ENCODE measurements around the gene MYOCD.

MYOCD gene

DNA sequence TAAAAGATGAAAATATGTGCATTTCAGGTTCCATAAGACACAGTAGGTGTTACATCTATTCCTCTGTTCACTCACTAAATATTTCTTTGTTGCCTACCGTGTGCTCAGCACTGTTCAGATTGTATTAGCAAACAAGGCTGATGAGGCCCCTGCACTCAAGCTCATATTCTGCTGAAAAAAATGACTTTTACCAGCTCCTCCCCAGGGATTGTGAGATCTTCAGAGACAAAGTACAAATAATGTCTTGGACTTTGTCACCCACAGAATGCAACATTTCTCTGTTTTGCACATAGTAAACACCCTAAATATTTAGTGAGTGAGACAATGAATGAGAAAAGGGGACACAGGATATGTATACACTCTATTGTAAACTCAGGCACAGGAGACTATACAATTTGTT is 21.9 kb upstream of the MYOCD start:
- no peak for DNase-seq (ENCODE audit: low read depth)

DNA sequence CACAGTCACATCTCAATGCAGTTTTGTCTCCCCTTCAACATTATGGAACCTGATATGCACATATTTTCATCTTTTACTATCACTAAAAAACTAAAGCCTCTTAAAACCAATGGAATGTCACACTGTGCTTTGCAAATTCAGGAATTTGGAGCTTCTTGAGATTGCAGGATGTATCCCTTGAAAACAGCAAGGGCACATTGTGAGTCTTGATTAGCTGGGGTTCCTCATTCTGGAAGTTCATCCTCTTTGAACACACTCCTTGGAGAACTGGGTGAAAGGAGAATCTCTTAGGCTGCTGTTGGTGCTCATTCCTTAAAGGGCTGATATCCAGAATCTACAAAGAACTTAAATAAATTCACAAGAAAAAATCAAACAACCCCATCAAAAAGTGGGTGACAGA is 21.1 kb upstream of the MYOCD start:
- DNase-seq (ENCODE audit: low read depth), result no peak

DNA sequence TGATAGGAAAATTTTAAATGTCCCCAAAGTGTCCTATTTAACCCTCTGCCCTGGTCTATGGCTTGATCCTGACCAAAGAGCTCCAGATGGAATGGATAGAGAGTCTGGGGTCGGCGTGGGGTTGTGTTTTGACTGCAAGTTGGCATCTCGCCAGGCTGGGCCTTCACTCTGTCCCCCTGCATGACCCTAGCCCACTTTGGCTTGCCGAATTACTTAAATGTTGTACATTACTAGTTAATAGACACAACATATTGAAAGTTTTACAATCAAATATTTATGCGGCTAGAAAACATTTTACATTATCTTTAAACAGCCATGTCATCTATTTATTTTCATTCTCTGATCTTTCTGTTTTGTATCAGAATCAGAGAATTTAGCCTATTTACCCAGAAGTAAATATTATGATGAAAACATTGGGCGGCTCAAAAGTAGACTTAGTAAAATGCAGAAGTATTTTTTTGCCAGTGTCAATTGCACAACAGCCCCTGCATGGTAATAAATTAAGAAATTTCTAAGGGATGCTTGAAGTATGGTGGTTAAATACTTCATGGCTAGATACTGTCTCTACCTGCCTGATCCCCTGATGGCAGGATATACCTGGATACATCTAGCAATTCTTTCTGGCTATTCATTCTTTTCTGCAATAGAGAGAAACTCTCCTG is 18.8 kb upstream of the MYOCD start:
- no peak for DNase-seq (ENCODE audit: low read depth)

DNA sequence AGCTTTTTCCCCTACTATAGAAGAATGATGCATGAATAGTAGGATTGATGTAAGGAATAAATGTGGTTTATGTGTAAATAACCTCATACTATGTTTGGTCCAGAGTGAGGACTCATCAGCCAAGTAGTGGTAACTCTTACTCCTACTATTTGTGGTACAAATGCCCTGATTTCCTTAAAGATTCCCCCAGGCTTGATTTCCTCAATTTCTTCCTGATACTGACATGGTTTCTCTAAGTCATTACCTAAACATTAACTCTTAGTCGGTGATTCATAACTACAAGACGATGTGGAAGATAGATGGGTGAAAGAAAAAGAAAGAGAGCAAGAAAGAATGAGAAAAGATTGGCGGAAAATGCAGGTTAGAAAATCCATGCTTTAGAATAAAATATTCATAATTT is 17.2 kb upstream of the MYOCD start:
- no peak for DNase-seq (ENCODE audit: low read depth)

DNA sequence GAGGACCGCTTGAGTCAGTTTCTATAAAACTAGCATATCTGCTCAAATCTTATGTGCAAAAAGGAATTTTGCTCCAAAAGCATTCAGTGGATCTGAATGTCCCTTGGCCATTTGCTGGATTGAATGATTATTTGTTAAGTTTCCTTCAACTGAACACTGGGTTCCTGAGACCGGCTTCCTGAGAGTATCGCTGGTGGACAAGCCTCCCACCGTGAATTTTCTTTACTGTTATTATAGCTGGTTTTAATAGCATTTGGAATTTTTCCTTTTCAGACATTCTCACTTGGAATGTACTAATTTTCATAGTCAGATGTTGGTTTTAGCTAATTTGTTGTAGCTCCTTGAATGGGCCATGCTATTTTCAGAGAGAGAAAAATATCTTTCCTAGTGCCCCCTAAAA is 9.8 kb upstream of the MYOCD start:
- no peak for DNase-seq (ENCODE audit: low read depth)

DNA sequence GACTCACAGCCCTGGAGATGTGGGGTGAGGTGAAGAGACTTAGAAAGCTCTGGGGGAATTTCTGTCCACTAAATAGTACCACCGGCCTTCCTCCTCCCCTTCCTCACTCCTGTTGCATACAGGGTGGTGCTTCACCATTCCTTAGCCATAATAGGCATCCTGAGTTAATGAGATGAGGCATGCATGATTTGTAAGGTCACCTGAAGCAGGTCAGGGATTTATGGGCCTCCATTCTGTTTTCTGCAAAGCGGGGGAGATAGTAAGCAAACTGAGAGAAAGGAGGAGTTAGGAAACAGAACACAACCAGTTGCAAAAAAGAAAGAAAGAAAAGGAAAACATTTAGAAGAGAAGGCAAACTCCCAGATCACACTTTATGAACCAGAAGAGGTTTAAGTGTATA is 9.3 kb upstream of the MYOCD start:
- DNase-seq (ENCODE audit: low read depth), result no peak

DNA sequence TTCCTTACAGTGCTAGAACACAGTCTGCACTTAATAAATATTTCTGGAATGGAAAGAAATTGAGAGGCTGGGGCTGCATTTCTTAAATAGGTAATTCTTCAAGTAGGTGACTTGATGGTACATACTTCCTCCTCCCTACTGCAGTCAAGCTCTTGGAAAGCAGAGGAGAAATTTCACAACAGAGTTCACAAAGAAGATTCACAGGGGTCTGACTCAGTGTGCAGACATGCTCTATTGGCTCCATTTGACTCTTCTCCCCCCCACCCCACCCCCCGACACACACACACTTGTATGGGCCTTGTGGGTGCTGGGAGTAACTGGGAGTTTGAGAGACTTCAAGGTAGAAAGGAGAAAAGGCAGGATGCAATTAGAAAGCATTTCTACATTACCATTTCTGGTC is 6.2 kb upstream of the MYOCD start:
- DNase-seq (ENCODE audit: low read depth), result no peak

DNA sequence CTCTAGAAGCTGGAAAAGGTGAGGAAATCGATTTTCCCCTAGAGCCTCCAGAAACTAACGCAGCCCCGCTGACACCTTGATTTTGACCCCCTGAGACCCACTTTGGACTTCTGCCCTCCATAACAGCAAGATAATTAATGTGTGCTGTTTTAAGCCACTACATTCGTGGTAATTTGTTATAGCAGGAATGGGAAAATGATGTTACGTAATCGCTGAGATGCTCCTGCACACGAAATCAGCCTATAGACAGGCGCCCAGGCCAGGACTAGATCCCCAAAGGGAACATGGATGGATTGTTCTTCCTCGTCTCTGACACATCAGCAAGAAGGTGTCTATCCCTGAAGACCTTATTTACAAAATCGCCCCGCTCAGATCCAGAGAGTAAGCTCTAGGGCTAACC is 1.4 kb upstream of the MYOCD start:
- DNase-seq (ENCODE audit: low read depth), result no peak

DNA sequence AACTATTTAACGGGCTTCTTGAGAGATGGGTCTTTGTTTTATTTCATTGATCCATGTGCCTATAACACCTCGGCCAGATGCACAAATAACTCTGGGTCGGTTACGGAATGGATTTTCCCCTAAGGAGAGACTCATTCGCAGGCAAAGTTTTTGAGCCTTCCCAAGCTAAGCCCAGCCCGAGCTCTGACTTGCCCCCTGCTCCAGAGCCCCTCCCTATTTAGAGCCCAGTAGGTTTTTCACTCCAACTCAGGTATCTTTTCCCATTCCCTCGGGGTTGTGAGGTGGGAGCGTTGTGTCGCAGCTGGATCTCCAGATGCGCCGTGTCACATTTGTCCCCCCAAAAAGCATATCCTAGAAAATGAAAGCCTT is 812 bp upstream of the MYOCD start:
- no peak for DNase-seq (ENCODE audit: low read depth)

DNA sequence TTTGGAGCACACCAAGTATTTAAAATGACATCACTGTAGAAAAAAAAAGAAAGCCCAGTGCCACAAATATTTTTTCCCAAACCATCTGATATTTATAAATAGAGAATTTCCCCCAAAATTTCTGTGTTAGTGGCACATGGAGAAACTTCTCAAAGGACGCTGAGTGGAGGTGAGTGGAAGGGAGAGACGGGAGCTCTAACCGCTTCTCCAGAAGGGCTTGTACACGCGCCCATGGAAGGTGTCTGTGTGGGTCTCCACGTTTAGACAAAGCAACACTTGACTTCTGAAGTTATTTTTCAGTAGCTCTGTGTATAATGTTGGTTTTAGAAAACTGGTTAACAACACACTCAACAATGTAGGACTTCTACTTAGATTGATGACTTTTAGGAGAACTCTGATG is 1.0 kb downstream of the MYOCD start:
- DNase-seq (ENCODE audit: low read depth), result no peak

DNA sequence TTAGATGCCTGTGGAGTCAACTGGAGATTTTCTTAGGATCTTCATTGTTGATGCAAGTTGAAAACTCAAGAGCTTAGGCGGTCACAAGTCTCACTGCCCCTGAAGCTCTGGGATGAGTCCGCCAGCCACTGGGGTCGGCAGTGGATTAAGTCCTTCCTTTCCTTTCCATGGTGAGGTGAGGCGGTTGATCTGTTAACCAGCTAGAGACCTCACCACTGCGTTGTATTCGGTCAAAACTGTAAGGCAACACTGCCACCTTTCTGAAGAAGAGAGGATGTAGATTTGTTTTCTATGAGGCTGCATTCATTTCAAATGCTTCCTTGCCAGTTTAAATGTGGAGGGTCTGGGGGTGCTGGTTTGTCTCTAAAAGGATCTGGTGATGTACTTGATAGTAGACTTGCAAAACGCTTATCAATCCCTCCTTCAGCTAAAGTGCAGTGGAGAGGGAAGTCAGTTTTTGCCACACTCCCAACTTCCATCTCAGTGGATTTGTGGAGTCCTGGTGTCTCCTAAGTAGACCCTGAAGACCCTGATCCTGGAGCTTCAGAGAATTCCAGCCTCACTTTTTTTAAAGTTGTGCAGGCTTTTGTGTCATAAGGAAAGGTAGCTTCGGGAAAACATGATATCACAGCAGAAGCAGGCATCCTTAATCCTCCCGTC is 1.7 kb downstream of the MYOCD start:
- DNase-seq (ENCODE audit: low read depth), result no peak

DNA sequence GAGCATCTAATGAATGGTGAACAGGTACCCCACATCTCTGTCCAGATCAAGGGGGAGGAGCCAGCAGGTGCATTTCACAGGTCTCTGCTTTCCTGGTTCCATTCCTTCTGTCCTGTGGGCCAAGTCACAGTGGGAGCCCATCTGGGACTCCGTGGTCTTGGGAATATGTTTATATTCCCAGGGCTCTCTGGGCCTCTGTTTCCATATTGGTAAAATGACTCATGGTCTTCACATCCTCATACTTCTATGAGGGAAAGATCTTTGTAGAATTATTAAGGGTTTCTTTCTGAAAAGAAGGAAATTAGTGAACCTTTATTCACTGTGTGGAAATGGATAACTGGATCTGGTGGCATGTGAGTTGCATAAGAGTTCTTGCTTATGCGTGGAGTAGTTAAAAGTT is 6.2 kb downstream of the MYOCD start:
- no peak for DNase-seq (ENCODE audit: low read depth)

DNA sequence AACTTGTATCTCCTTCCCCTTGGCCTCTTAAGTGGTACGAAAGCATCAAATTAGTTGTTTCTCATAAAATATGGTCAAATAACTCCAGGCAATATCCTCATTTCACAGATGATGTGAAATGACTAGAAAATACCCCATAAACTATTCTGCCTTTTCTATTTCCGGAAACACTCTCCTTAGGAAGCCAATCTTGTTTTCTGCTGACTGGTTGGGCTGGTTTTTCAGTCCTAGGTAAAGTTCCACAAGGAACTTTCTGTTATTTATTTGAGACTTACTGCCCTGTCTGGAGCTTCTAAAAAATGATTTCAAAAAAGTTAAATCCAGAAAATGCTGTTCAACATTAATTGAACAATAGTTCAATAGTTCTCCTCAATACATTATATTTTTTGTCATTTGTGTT is 7.3 kb downstream of the MYOCD start:
- no peak for DNase-seq (ENCODE audit: low read depth)

DNA sequence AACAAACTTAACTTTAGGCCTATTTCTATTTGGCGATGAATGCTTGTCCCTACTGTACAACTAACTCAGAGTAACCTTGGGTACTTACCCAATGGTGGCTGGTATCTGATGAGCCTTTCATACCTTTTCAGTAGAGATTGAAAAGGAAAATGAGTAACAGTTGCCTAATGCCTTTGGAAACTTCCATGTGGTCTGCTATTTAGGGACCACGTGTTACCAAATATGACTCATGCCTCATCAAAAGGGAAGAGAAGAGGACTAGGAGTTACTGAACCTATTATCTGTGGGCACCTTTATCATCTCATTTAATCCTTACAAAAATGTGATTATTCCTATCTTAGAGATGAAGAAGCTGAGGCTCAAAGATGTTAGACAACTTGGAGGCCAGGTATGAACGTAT is 8.1 kb downstream of the MYOCD start:
- no peak for DNase-seq (ENCODE audit: low read depth)

DNA sequence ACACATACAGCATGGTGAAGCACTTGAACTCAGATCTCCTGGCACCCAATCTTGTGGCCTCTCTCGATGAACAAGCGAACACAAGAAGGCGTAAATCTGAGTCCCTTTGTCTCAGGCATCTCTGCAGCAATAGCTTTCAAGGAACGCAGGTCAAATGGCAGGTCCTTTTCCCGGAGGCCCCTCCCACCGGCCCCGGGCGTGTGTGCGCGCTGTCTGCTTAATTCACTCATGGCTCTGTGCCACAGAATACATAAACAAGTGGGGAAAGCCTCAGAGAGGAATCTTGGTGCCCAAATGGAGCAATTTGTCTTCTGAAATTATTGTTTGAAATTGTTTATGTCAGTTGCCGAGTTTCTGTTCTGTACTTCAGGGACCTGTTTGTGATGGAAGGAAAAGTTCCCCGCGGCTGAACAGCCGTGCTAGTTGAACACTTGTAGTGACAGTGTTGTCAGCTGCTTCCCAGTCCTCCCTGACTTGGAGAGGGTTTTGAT is 14.8 kb downstream of the MYOCD start:
- no peak for DNase-seq (ENCODE audit: low read depth)

DNA sequence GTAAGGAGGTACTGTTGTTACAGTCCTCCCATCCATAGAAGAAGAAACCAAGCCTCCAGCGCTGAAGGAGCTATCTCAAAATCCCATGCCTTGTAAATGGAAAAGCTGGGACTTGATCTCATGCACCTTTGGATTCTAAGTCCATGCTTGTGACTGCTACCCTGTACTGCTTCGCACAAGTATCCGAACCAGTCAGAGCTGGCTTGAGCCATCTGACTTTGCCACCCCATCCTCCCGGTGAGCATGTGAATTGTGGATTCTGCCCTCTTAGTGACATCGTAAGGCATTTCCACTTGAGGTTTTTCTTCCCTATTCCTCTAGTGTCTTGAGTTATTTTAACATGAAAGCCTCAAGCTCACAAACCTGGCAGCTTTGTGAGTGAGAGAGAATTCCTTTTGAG is 15.3 kb downstream of the MYOCD start:
- DNase-seq (ENCODE audit: low read depth), result no peak

DNA sequence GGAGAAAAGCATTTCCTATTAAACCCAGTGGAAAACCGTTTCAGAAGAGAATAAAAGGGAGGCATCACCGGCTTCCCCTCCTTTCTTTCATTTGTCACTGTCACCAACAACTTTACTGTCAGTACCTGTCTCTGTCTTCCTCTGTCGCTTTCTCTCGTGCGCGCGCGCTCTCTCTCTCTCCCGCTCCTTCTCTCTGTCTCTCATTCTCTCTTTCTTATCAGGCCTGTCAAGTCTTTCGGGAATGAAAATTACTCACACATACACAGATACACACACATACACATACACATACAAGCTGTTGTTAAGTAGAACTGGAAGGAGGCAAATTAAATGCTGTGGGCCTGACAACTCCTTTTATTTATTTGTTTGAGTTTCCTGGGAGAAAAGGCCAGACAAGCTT is 17.6 kb downstream of the MYOCD start:
- DNase-seq (ENCODE audit: low read depth), result no peak

DNA sequence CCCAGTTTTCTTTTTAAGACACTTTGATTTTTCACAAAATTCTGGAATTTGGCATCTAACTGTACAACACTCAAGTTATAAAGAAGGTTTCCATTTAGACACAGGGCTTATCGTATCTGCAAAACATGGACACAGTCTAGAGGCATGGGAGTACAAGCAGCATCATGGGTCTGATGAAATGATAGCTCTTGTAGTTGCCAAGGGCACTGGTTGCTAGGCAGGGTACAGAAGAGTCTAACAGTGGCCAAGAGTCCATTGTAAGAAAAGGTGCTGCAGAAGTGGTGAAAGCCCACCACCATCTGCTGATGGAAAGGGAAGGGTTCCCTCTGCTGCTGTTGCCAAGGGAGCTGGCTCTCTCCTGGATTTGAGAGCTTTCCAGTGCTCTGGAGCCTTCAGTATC is 20.8 kb downstream of the MYOCD start:
- DNase-seq (ENCODE audit: low read depth), result no peak

DNA sequence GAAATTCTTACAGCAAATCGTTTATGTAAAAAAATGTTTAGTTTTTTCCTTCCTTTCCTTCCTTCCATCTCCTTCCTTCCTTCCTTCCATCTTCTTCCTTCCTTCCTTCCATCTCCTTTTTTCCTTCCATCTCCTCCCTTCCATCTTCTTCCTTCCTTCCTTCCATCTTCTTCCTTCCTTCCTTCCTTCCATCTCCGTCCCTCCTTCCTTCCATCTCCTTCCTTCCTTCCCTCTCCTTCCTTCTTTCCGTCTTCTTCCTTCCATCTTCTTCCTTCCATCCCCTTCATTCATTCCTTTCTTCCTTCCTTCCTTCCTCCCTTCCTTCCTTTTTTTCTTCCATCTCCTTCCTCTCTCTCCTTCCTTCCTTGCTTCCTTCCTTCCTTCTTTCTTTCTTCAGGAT is 22.7 kb downstream of the MYOCD start:
- no peak for DNase-seq (ENCODE audit: low read depth)

DNA sequence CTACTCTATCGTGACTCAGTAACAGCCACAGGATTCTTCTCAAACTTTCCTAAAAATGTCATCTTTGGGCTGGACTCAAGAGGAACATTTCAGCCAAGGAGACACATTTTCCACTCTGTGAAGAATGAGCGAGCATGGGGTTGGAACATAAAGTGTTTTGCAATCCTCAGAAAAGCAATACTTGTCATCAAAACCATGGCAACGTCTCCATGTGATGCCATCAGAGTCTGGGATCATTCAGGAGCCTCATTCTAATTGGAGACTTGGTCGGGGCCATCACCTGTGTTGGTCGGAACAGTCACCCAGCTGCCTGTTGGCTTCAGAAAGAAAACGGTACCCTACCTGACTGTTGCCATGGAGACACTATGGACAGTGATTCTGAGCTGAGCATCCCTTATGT is 25.5 kb downstream of the MYOCD start:
- no peak for DNase-seq (ENCODE audit: low read depth)

DNA sequence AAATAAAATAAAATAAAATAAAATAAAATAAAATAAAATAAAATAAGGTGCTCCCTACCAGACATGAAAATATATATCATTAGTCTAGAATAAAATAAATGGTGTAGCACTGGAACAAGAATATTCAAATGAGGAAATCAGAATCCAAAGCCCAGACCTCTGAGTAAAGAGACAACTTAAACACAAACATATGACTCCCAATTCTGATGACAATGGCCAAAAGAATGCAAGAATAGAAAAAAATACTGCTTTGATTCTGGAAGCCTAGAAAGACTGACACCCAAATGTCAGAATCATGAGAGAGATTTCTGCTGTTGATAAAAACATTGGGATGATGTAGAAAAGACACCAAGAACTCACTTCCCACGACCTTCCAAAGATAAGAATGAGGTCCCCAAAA is 27.9 kb downstream of the MYOCD start:
- DNase-seq (ENCODE audit: low read depth), result no peak

DNA sequence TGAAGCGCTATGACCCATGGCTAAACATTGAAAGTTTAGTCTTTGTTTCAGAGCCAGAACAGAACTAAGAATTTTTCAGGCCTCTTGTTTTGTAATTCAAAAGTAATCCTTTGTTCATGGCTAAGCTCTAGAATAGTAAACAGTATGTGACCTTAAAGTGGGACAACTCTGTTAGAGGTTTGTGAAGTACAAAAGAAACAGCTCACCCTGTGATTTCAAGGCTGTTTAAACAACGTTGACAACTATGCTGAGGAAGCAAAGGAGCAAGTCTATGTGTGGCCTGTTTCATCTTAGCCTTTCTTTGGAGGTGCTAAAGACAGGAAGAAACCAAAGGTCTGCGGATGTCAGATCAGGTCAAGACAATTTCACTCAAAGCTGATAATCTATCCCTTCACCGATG is 40.4 kb downstream of the MYOCD start:
- no peak for DNase-seq (ENCODE audit: low read depth)

DNA sequence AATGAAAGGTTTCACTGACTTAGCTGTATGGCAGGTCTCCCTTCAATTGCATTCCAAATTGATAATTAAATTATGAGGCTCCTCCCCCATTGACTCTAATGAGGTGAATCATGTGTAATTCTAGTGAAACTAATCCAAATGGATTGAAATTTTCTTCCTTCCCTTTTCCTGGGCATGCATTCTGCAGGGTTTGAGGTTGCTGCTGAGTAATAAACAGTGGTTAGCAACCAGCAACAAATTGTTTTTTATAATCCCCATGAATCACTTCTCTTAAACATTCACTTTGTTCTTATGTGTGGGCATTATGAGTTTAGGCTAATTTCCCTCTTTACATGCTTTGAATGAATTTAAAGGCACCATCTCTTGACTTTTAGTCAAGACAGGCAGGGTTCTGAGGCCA is 43.4 kb downstream of the MYOCD start:
- DNase-seq (ENCODE audit: low read depth), result no peak

DNA sequence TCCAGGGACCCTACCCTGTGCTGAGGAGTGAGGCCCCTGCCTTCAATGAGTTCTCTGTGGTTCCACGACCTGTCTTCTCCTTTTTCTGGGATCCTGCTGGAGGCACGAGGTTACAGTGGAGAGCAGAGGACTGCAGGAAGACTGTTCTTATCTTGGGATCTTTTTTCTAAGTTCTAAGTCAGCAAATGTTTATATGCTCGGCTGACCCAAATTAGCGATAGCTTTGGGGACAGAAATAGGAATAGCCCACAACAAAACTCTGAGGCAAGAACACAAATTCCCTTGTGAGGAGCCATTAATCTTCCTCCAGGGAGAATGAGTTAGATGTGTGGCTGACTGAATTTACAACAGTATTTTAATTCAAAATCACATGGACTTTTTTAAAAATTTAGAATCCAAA is 46.7 kb downstream of the MYOCD start:
- no peak for DNase-seq (ENCODE audit: low read depth)
